IgD-negative memory B cell (primary cell): Measurements from ENCODE around the gene GRIP2. TPM values are rescaled to one million over a fixed set of nuclear protein-coding genes. Genes with fewer than 3 reads are reported as not detected.

Experiments used
- H3K27ac Mint-ChIP-seq, 3 donors: one replicate each; pipeline ENCODE4 v1.8.0; 2020 to 2022; ENCODE audit warnings: mild to moderate bottlenecking in 3 of 3, mixed read lengths in 3 of 3, moderate library complexity in 1 of 3
- H3K27me3 Mint-ChIP-seq: one replicate; pipeline ENCODE4 v1.8.0; 2021; ENCODE audit warnings: mixed read lengths
- H3K36me3 Mint-ChIP-seq: one replicate; pipeline ENCODE4 v1.8.0; 2020; ENCODE audit warnings: mild to moderate bottlenecking, mixed read lengths
- H3K4me1 Mint-ChIP-seq, 3 donors: one replicate each; pipeline ENCODE4 v1.8.0; 2020 to 2022; ENCODE audit warnings: mixed read lengths in 3 of 3, mild to moderate bottlenecking in 1 of 3
- H3K4me3 Mint-ChIP-seq, 4 donors: one replicate each; pipeline ENCODE4 v1.8.0; 2020 to 2022; ENCODE audit warnings: mild to moderate bottlenecking in 4 of 4, mixed read lengths in 4 of 4, moderate library complexity in 3 of 4
- H3K9me3 Mint-ChIP-seq, 3 donors: one replicate each; pipeline ENCODE4 v1.8.0; 2020 to 2021; ENCODE audit warnings: mixed read lengths in 3 of 3, mild to moderate bottlenecking in 1 of 3
- polyA plus RNA-seq: library from polyadenylated mRNA; unstranded; fragments of 300-500 nt; fragmentation: Illumina TruSeq; gene quantifications from one replicate; pipeline ENCODE4 v1.2.3, GENCODE V29; 2021

The GRIP2 gene
- polyA plus RNA-seq, 1 donor from 2014 or later = not detected

DNA sequence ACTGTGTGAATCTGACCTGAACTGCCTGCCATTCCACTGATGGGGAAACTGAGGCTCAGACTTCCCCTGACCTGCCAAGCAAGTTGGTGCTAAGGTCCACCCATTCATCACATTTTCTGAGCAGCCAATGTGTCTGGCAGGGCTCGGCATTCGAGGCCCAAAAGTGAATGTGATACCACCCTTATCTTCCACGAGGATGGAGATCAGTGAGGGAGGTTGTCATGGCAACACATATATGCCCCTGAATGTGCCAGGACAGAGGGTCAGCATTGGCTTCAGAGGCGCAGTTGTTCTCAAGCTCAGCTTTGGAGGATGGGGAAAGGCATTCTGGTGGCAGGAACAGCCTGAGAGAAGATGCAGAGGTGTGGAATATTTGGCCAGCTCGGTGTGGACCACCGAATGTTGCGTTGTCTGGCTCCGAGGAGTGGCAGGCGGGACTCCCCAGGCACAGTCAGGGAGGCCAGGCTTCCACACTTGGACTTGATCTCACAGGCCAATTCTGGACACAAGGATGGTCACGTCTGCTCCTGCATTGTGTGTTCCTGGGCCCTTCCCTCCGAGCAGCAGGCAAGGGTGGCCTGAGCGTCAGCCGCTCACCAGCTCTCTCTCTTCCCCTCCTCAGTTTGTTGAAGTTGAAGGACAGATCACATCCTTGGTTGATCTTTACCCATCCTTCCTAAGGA lies 63.4 kb downstream of the GRIP2 start:
- H3K27ac Mint-ChIP-seq = no peak overlapping the region

DNA sequence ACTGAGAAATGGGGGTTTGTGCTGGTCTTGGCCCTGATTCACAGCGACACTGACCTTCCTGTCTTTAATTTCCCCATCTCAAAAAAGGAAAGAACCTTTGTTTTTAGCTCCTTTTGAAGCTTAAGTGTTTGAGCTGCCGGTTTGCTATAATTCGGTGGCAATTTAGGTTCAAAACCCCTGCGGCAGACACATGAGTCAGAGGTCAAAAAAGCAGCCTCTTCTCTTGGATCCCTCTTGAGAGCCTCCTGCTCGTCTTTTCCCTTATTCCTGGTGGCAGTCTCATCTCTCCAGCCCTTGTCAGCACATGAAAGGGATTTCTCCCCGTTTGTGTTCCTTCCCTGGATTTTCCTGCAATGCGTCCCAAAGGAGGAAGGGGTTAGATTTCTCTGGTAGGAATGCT lies 64.5 kb downstream of the GRIP2 start:
- no peaks in the 10 kb centered on the region for H3K27me3 Mint-ChIP-seq
- H3K27ac Mint-ChIP-seq = no peak overlapping the region
- no peaks in the 10 kb centered on the region for H3K4me1 Mint-ChIP-seq
- H3K9me3 Mint-ChIP-seq = peaks cover 0 to 1% (median 0%) of the 10 kb centered on the region in 3 donors
- H3K36me3 Mint-ChIP-seq = peaks cover 7% of the 10 kb centered on the region
- no peak overlapping the region for H3K4me3 Mint-ChIP-seq

More for the DNA sequence above, 63.4 kb downstream of the GRIP2 start:
- Mint-ChIP-seq H3K4me1 (peaks cover 0 to 2% (median 0%) of the 10 kb centered on the region in 3 donors), H3K4me3 (no peak overlapping the region), H3K9me3 (peaks cover 0 to 1% (median 0%) of the 10 kb centered on the region in 3 donors), H3K27me3 (no peaks in the 10 kb centered on the region), H3K36me3 (peaks cover 7% of the 10 kb centered on the region)

DNA sequence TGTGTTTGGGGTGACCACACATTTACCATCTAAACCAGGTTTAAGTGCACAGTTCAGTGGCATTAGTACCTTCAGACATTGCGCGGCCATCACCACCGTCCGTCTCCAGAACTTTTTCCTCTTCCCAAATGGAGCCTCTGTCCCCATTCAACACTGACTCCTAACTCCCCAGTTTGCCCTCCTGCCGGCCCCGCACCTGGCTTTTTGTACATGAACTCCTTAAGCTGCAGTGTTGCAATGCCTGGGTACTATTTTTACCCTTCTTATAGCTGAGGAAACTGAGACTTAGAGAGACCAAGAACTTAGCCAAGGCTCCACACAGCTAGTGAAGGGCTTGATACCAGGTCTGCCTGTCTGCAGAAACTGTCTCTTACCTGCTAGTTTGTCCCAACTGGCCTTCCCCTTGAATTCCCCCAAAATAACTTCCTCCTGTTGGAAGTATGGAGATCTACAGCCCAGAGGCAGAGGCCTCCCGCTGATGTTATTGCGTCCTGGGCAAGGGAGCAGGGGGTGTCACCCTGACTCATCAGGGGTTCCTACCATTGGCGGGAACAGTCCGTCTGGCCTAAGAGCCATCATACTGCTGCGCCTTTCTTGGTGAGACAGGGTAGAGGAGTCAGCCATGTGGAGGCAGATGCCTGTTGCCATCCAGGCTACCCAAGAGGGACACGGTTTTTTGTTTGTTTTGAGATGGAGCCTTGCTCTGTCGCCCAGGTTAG lies 65.6 kb downstream of the GRIP2 start:
- no peak overlapping the region for H3K4me3 Mint-ChIP-seq
- H3K36me3 Mint-ChIP-seq = peaks cover 7% of the 10 kb centered on the region
- H3K27ac Mint-ChIP-seq = no peak overlapping the region
- H3K9me3 Mint-ChIP-seq = peaks cover 0 to 1% (median 0%) of the 10 kb centered on the region in 3 donors
- H3K27me3 Mint-ChIP-seq = no peaks in the 10 kb centered on the region
- no peaks in the 10 kb centered on the region for H3K4me1 Mint-ChIP-seq

DNA sequence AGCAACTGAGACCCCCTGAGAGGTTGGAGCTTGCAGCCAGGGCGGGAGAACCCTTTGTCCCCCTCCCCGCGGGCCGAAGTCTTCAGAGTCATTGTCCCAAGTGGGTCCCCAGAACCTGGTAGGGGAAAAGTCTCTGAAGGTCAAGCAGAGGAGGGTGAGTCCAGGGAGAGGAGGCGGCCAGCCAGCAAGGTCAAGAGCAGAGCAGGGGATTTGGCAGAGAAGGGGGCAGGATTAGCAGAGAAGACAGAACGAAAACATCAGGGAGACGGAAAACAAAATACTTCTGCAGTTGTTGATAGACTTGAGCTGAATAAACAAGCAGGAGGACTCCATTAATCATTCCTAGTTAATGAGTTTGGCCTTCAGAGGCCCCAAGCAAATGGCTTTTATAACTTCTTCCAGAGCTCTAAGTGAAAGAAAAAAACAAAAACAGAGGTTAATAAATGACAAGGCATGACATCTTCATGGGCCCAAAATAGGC lies 66.7 kb downstream of the GRIP2 start:
- Mint-ChIP-seq H3K4me3 (no peak overlapping the region), H3K4me1 (no peaks in the 10 kb centered on the region), H3K9me3 (peaks cover 0 to 1% (median 0%) of the 10 kb centered on the region in 3 donors), H3K27me3 (no peaks in the 10 kb centered on the region), H3K36me3 (peaks cover 7% of the 10 kb centered on the region), H3K27ac (no peak overlapping the region)

- peaks cover 0 to 3% (median 3%) of the 10 kb centered on the region in 3 donors for H3K4me1 Mint-ChIP-seq
- peaks cover 5% of the 10 kb centered on the region for H3K36me3 Mint-ChIP-seq
- no peak overlapping the region for H3K4me3 Mint-ChIP-seq
- H3K27ac Mint-ChIP-seq = no peak overlapping the region
- no peaks in the 10 kb centered on the region for H3K27me3 Mint-ChIP-seq
- peaks cover 0 to 1% (median 0%) of the 10 kb centered on the region in 3 donors for H3K9me3 Mint-ChIP-seq
These were observed 67.4 kb downstream of the GRIP2 start for GRCh38 chr3:14472471-14473351.

DNA sequence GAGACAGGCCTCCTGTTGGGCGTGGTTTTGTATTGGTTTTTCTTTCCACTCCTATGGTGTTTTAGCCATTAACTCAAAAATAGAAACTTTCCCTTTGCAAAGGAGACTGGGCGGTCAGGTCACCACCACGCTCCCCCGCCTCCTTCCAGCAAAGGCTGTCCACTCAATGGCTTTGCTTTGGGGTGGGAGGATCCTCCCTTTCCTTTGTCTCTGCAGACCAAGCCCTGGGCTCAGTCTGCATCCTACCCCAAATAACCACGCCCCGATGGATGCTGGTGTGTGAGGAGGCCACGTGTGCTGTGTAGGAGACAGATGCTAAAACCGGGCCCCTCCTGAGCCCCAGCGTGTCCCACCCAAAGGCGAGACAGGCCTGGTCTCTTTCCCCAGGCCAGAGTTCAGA lies 68.5 kb downstream of the GRIP2 start:
- Mint-ChIP-seq H3K4me1 (peaks cover 0 to 3% (median 3%) of the 10 kb centered on the region in 3 donors), H3K4me3 (no peak overlapping the region), H3K27ac (no peak overlapping the region), H3K27me3 (no peaks in the 10 kb centered on the region), H3K36me3 (peaks cover 6% of the 10 kb centered on the region), H3K9me3 (peaks cover 0 to under 1% (median 0%) of the 10 kb centered on the region in 3 donors)

DNA sequence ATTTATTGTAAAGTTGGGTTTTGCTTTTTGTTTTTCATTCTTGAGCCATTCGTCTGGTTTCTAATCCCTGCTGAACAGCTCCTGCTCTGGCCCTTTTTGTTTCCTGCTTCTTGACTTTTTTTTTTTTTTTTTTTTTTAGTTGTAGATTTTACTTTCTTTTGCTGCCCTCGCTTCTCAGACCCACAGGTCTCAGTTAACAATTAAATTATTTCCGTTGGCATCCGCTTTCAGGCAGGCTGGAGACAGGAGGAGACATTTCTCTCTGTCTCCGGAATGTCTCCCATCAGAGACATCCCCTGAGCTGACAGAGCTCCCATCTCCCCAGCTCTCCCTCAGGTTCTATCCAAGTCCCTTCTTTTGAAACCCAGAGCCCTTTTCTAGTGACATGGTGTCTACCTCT lies 69.1 kb downstream of the GRIP2 start:
- peaks cover 6% of the 10 kb centered on the region for H3K36me3 Mint-ChIP-seq
- peaks cover 0 to 3% (median 3%) of the 10 kb centered on the region in 3 donors for H3K4me1 Mint-ChIP-seq
- no peaks in the 10 kb centered on the region for H3K27me3 Mint-ChIP-seq
- H3K4me3 Mint-ChIP-seq = no peak overlapping the region
- H3K27ac Mint-ChIP-seq = no peak overlapping the region
- no peaks in the 10 kb centered on the region for H3K9me3 Mint-ChIP-seq

GRCh38 chr3:14470461-14470860 lies 69.7 kb downstream of the GRIP2 start:
- H3K4me3 Mint-ChIP-seq = no peak overlapping the region
- H3K36me3 Mint-ChIP-seq = peaks cover 6% of the 10 kb centered on the region
- no peaks in the 10 kb centered on the region for H3K9me3 Mint-ChIP-seq
- no peaks in the 10 kb centered on the region for H3K27me3 Mint-ChIP-seq
- no peak overlapping the region for H3K27ac Mint-ChIP-seq
- H3K4me1 Mint-ChIP-seq = peaks cover 0 to 3% (median 3%) of the 10 kb centered on the region in 3 donors

- Mint-ChIP-seq H3K4me3 (no peak overlapping the region), H3K27ac (peak overlapping the region in 1 of 3 donors; percentile 43), H3K4me1 (peaks cover 0 to 3% (median 3%) of the 10 kb centered on the region in 3 donors), H3K9me3 (no peaks in the 10 kb centered on the region), H3K36me3 (peaks cover 6% of the 10 kb centered on the region), H3K27me3 (no peaks in the 10 kb centered on the region)
These were observed 71.5 kb downstream of the GRIP2 start for GRCh38 chr3:14468621-14468981.

- peak overlapping the region in 1 of 3 donors; percentile 43 for H3K27ac Mint-ChIP-seq
- H3K4me1 Mint-ChIP-seq = peaks cover 0 to 3% (median 3%) of the 10 kb centered on the region in 3 donors
These were observed 72.1 kb downstream of the GRIP2 start for GRCh38 chr3:14467814-14468620.

DNA sequence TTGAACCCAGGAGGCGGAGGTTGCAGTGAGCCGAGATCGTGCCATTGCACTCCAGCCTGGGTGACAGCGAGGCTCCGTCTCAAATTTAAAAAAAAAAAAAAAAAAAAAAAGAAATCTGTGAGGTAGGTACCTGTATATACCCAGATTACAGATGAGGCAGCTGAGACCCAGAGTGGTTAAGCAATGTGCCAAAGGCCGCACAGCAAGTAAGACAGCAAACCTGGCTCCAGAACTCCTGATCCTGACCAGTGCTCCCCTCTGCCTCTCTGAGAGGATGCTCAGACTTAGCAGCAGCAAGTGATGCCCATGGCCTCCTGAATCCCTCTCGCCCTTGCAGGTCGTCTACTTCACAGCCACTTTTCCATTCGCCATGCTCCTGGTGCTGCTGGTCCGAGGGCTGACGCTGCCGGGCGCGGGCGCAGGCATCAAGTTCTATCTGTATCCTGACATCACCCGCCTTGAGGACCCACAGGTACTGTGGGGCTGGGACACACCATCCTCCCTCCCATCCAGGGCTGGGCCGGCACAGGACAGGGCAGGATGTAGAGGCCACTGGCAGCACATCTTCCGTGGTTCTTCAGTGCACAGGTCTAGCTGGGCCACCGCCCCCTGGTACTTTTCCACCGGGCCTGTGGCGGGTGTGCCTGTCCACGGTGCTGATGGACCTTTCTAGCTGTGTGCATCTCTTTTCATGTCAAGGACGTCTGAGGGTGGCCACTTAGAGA lies 73.8 kb downstream of the GRIP2 start:
- Mint-ChIP-seq H3K4me3 (no peak overlapping the region), H3K36me3 (peaks cover 1% of the 10 kb centered on the region), H3K4me1 (peaks cover 0 to 3% (median 3%) of the 10 kb centered on the region in 3 donors), H3K27ac (no peak overlapping the region), H3K9me3 (no peaks in the 10 kb centered on the region), H3K27me3 (no peaks in the 10 kb centered on the region)

More at GRCh38 chr3:14467814-14468620, 72.1 kb downstream of the GRIP2 start:
- Mint-ChIP-seq H3K36me3 (peaks cover 3% of the 10 kb centered on the region), H3K9me3 (no peaks in the 10 kb centered on the region), H3K4me3 (no peak overlapping the region), H3K27me3 (no peaks in the 10 kb centered on the region)

DNA sequence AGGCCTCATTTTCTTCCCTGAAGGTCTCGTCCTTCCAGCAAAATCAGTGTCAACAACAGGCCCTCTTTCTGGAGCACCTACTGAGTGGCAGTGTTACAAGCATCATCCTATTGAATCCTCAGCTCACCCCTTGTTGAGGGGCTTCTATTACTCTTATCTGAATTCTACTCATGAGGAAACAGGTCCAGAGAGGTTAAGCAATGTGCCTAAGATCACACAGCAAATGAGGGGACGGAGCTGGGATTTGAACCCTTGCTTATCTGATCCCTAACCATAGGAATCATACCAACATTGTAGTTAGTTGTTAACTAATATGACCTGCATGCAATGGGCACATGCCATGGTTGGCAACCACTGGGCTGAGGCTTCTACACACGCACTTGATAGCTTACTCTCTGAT lies 74.7 kb downstream of the GRIP2 start:
- H3K4me3 Mint-ChIP-seq = no peak overlapping the region
- H3K27ac Mint-ChIP-seq = no peak overlapping the region
- H3K36me3 Mint-ChIP-seq = peaks cover 1% of the 10 kb centered on the region
- peaks cover 0 to 3% (median 3%) of the 10 kb centered on the region in 3 donors for H3K4me1 Mint-ChIP-seq
- H3K9me3 Mint-ChIP-seq = no peaks in the 10 kb centered on the region
- H3K27me3 Mint-ChIP-seq = no peaks in the 10 kb centered on the region

GRCh38 chr3:14464521-14464920 lies 75.6 kb downstream of the GRIP2 start:
- Mint-ChIP-seq H3K36me3 (peaks cover 4% of the 10 kb centered on the region), H3K9me3 (no peaks in the 10 kb centered on the region), H3K27ac (no peak overlapping the region), H3K4me3 (no peak overlapping the region), H3K4me1 (peaks cover 0 to 5% (median 3%) of the 10 kb centered on the region in 3 donors), H3K27me3 (no peaks in the 10 kb centered on the region)

- peaks cover 0 to 5% (median 3%) of the 10 kb centered on the region in 3 donors for H3K4me1 Mint-ChIP-seq
- H3K9me3 Mint-ChIP-seq = no peaks in the 10 kb centered on the region
- peak overlapping the region in 1 of 3 donors; percentile 10 for H3K27ac Mint-ChIP-seq
- H3K36me3 Mint-ChIP-seq = peaks cover 4% of the 10 kb centered on the region
- no peak overlapping the region for H3K4me3 Mint-ChIP-seq
- no peaks in the 10 kb centered on the region for H3K27me3 Mint-ChIP-seq
These were observed 76.0 kb downstream of the GRIP2 start for GRCh38 chr3:14464141-14464465.
